ENCODE measurements around the gene ADPRS.

- TF ChIP-seq, protein P1, sequence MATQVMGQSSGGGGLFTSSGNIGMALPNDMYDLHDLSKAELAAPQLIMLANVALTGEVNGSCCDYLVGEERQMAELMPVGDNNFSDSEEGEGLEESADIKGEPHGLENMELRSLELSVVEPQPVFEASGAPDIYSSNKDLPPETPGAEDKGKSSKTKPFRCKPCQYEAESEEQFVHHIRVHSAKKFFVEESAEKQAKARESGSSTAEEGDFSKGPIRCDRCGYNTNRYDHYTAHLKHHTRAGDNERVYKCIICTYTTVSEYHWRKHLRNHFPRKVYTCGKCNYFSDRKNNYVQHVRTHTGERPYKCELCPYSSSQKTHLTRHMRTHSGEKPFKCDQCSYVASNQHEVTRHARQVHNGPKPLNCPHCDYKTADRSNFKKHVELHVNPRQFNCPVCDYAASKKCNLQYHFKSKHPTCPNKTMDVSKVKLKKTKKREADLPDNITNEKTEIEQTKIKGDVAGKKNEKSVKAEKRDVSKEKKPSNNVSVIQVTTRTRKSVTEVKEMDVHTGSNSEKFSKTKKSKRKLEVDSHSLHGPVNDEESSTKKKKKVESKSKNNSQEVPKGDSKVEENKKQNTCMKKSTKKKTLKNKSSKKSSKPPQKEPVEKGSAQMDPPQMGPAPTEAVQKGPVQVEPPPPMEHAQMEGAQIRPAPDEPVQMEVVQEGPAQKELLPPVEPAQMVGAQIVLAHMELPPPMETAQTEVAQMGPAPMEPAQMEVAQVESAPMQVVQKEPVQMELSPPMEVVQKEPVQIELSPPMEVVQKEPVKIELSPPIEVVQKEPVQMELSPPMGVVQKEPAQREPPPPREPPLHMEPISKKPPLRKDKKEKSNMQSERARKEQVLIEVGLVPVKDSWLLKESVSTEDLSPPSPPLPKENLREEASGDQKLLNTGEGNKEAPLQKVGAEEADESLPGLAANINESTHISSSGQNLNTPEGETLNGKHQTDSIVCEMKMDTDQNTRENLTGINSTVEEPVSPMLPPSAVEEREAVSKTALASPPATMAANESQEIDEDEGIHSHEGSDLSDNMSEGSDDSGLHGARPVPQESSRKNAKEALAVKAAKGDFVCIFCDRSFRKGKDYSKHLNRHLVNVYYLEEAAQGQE (IDR thresholded peaks at IDR 0.05; ENCODE audit: insufficient read depth in 1 of 2, low read depth in 2 of 2, low read length in 2 of 2) = no peak
- no peak for TF ChIP-seq TAF1 (IDR thresholded peaks at IDR 0.05; ENCODE audit: borderline replicate concordance, insufficient read depth, low read length)
These were observed 39.6 kb downstream of the ADPRS start for GRCh38 chr1:36128126-36128904.
